Thyroid gland (tissue), 4 donors: Measurements from ENCODE around the gene ZSCAN22. TPM values are rescaled to one million over a fixed set of nuclear protein-coding genes. Genes with fewer than 3 reads are reported as not detected.

Source experiments
- DNase-seq, 2 donors: peaks; one replicate each; pipeline ENCODE4 v3.0.0-alpha.2; 2019
- H3K27ac ChIP-seq, 3 donors: fragments of 200-600 bp; sonication (generic); 1 replicate in 2 of 3; 2 replicates in 1 of 3; pipeline ENCODE4 v1.5.1; 2016 to 2019; ENCODE audit warnings: mild to moderate bottlenecking in 1 of 3, moderate library complexity in 1 of 3
- H3K27me3 ChIP-seq: fragments of 200-600 bp; sonication (generic); one replicate; pipeline ENCODE4 v1.5.1; 2019
- H3K36me3 ChIP-seq, 2 donors: fragments of 200-600 bp; sonication (generic); one replicate each; pipeline ENCODE4 v1.5.1; 2016 to 2019
- H3K4me1 ChIP-seq, 2 donors: fragments of 200-600 bp; sonication (generic); one replicate each; pipeline ENCODE4 v1.5.1; 2017 to 2019
- H3K4me3 ChIP-seq, 3 donors: fragments of 200-600 bp; sonication (generic); replicated peaks in 1 of 3; 1 replicate in 2 of 3; 2 replicates in 1 of 3; pipeline ENCODE4 v1.5.1; 2016; ENCODE audit warnings: mild to moderate bottlenecking in 1 of 3
- H3K9me3 ChIP-seq: fragments of 200-600 bp; sonication (generic); one replicate; pipeline ENCODE4 v1.5.1; 2017
- POLR2A ChIP-seq, 2 donors: fragments of 450-650 bp; IDR thresholded peaks; one replicate each; pipeline ENCODE4 v1.6.1; 2017; ENCODE audit warnings: antibody characterized with exemption in 2 of 2, mild to moderate bottlenecking in 2 of 2, moderate library complexity in 1 of 2
- WGBS, 2 donors: methylation state at CpG; one replicate each; pipeline ENCODE4 v1.1.5; 2017; 5-methylcytosine and 5-hydroxymethylcytosine counted together
- intact Hi-C: fragments of 100-400 bp; cut with DNase I; formaldehyde crosslinking; loops from one replicate; pipeline ENCODE4 v1.15.1; 2023
- total RNA-seq, 4 donors: library from RNA; depleted of rRNA; stranded (reverse); fragments of >200 nt; gene quantifications; one replicate each; pipeline ENCODE4 v1.2.3, GENCODE V29; 2016
- TF ChIP-seq, protein P1 (sequence below), 6 experiments: fragments of 200-600 bp in 3 of 6; fragments of 450-650 bp in 3 of 6; sonication (generic) in 3 of 6; IDR thresholded peaks; one replicate each; pipeline ENCODE4 v1.5.1; 2016 to 2019; ENCODE audit warnings: antibody characterized with exemption in 6 of 6, mild to moderate bottlenecking in 2 of 6, inconsistent platforms in 1 of 6, moderate library complexity in 1 of 6

The ZSCAN22 gene
- total RNA-seq, 4 donors from 2014 or later = 3.0 to 4.5 (median 4.2) TPM

DNA sequence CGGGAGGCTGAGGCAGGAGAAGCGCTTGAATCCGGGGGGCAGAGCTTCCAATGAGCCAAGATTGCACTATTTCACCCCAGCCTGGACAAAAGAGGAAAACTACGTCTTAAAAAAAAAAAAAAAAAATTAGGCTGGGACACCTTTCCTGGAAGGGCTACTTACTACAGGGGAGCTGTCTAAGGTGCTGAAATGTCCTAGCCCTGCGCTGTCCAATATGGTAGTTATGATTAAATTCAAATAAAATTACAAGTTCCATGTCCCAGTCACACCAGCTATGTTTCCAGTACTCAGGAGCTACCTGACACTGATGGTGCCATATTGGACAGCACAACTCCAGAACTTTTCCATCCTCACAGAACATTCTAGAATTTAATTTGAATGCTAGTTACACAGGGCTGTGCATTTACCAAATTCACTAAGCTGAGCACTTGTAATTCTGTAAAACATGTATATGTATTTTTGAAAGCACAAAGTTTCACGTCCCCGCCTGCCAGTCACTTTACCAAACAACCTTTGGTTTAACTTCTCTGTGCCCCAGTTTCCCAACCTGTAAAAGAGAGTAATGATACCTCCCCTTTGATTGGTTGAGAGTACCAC is 9.2 kb upstream of the ZSCAN22 start:
- WGBS, 2 donors = 52 to 58% methylated on average over 7 of the region's 7 CpGs
- TF ChIP-seq, protein P1, sequence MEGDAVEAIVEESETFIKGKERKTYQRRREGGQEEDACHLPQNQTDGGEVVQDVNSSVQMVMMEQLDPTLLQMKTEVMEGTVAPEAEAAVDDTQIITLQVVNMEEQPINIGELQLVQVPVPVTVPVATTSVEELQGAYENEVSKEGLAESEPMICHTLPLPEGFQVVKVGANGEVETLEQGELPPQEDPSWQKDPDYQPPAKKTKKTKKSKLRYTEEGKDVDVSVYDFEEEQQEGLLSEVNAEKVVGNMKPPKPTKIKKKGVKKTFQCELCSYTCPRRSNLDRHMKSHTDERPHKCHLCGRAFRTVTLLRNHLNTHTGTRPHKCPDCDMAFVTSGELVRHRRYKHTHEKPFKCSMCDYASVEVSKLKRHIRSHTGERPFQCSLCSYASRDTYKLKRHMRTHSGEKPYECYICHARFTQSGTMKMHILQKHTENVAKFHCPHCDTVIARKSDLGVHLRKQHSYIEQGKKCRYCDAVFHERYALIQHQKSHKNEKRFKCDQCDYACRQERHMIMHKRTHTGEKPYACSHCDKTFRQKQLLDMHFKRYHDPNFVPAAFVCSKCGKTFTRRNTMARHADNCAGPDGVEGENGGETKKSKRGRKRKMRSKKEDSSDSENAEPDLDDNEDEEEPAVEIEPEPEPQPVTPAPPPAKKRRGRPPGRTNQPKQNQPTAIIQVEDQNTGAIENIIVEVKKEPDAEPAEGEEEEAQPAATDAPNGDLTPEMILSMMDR (IDR thresholded peaks at IDR 0.05) = no peak
- TF ChIP-seq POLR2A (IDR thresholded peaks at IDR 0.05) = no peak
- Histone ChIP-seq H3K36me3 (peaks cover 13 to 20% of the 10 kb centered on the region in 2 donors), H3K27me3 (no peaks in the 10 kb centered on the region), H3K4me1 (no peaks in the 10 kb centered on the region), H3K27ac (no peak overlapping the region), H3K4me3 (no peak overlapping the region), H3K9me3 (no peaks in the 10 kb centered on the region)
- peak in 1 of 2 donors; percentile 19 for DNase-seq
- intact Hi-C loops = no loop called here

DNA sequence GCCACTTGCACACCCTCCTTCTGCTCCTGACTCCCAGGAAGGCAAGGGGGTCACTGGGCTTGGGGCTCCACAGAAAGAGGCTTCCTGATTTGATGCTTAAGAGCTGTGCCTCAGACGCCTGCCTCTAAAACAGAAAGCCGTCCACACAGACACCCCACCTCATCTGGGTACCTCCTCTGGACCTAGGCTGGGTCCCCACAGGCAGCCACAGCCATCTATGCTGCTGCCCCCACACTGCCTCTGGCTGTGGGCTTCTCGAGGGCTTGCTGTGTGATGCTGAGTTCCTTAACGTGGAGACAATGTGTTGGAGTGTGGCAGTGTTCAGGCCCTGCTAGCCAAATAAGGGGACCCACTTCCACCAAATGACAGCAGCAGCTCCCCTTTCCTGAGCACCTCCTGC is 8.5 kb upstream of the ZSCAN22 start:
- Histone ChIP-seq H3K4me1 (no peaks in the 10 kb centered on the region), H3K27me3 (no peaks in the 10 kb centered on the region), H3K4me3 (no peak overlapping the region), H3K9me3 (no peaks in the 10 kb centered on the region), H3K36me3 (peaks cover 8 to 12% of the 10 kb centered on the region in 2 donors), H3K27ac (no peak overlapping the region)
- DNase-seq = no peak
- 94 to 100% methylated on average over 2 to 4 of the region's 4 CpGs for WGBS, 2 donors
- intact Hi-C loops = no loop called here
- TF ChIP-seq, protein P1 (IDR thresholded peaks at IDR 0.05) = no peak
- TF ChIP-seq POLR2A (IDR thresholded peaks at IDR 0.05) = no peak

DNA sequence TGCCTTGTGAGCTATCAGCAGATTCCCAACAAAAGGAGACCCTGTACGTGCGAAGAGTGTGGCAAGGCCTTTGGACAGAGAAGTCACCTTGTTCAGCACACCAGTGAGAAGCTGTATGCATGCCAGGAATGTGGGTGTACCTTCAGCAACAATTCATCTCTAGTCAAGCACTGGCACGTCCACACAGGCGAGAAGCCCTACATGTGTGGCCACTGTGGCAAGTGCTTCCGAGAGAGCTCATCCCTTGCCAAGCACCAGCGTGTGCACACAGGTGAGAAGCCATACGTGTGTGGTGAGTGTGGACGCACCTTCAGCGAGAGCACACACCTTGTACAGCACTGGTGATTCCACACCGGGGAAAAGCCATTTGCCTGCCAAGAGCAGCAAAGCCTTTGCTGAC is 7.6 kb upstream of the ZSCAN22 start:
- H3K36me3 ChIP-seq = peaks cover 0 to 7% of the 10 kb centered on the region in 2 donors
- DNase-seq = no peak
- H3K4me1 ChIP-seq = no peaks in the 10 kb centered on the region
- no peak overlapping the region for H3K27ac ChIP-seq
- H3K27me3 ChIP-seq = no peaks in the 10 kb centered on the region
- no peaks in the 10 kb centered on the region for H3K9me3 ChIP-seq
- TF ChIP-seq, protein P1 (IDR thresholded peaks at IDR 0.05) = no peak
- no peak for TF ChIP-seq POLR2A (IDR thresholded peaks at IDR 0.05)
- WGBS, 2 donors = 88 to 96% methylated on average over 10 of the region's 10 CpGs
- intact Hi-C loops = no loop called here
- H3K4me3 ChIP-seq = no peak overlapping the region

DNA sequence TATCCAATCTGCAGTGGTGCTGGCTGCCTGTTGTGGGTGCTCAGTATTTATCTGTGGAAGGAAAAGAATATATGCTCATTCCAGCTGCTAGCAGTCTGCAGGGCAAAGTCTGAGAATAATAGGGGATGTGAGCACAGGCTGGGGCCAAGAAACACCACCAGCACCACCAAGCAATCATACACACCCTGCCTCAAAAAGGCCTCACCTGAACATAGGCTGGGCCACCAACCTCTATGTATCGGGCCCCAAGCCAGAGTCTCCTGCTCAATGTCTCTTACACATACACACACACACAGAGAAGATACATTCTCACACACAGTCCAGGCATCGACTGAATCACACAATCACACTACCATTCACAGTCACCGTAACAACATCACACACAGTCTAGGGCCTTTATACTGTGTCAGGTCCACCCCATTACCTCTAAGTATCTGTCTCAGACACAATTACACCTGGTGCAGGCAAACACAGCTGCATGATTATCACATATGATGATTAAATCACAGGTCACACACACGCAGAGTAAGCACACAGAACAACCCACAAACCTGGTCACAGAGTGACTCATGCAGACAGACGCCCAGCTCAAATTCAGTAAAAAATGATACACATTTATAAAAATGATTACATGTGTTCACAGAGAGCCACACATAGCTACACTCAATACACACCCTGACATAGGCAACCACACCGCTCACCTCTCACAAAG is 1.3 kb upstream of the ZSCAN22 start:
- no peaks in the 10 kb centered on the region for H3K36me3 ChIP-seq
- no peaks in the 10 kb centered on the region for H3K27me3 ChIP-seq
- no peak for DNase-seq
- no peak overlapping the region for H3K4me3 ChIP-seq
- no peak for TF ChIP-seq POLR2A (IDR thresholded peaks at IDR 0.05)
- peaks cover 17 to 22% of the 10 kb centered on the region in 2 donors for H3K4me1 ChIP-seq
- whole genome bisulfite sequencing, 2 donors = 87 to 93% methylated on average over 6 of the region's 6 CpGs
- H3K9me3 ChIP-seq = no peaks in the 10 kb centered on the region
- H3K27ac ChIP-seq = no peak overlapping the region
- intact Hi-C loops = loop anchor here (10.0 kb wide), 1 partner anchor 59 kb away; the partner anchor contains the start of genes RPS5 and ZNF837

DNA sequence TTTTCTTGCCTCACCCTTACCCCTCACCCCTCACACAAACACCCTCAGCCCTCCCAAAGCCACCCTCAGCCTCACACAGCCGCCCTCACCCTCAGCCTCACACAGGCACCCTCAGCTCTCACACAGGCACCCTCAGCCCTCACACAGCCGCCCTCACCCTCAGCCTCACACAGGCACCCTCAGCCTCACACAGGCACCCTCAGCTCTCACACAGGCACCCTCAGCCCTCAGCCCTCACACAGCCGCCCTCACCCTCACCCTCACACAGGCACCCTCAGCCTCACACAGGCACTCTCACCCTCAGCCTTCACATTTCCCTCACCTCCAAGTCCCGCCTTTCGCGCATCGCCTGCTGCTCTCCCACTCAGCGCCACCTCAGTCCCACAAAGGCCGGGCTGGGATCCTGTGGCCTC is 287 bp upstream of the ZSCAN22 start:
- no peak for DNase-seq
- 2 to 6% methylated on average over 9 of the region's 9 CpGs for WGBS, 2 donors
- TF ChIP-seq, protein P1 (IDR thresholded peaks at IDR 0.05) = no peak
- no peak for TF ChIP-seq POLR2A (IDR thresholded peaks at IDR 0.05)
- peak overlapping the region; percentile 44 to 67 (median 50) for H3K4me3 ChIP-seq
- H3K27ac ChIP-seq = peak overlapping the region in 2 of 3 donors; percentile 73 to 92
- no peaks in the 10 kb centered on the region for H3K9me3 ChIP-seq
- intact Hi-C loops = loop anchor here (10.0 kb wide), 1 partner anchor 58 kb away; the partner anchor contains the start of genes RPS5 and ZNF837
- no peaks in the 10 kb centered on the region for H3K36me3 ChIP-seq
- no peaks in the 10 kb centered on the region for H3K27me3 ChIP-seq
- H3K4me1 ChIP-seq = peaks cover 17 to 22% of the 10 kb centered on the region in 2 donors
